Skeletal muscle cell (primary cell): ENCODE measurements around the gene ABCC6.
"Not testable (repeated sequence)": the region's sequence is repeated elsewhere in the genome, so short reads cannot be mapped to it uniquely, and the experiment has no call there.

Experiments used
- DNase-seq: peaks from one replicate; pipeline ENCODE4 v3.0.0-alpha.2; 2010; ENCODE audit warnings: low read depth
- H3K4me3 ChIP-seq: 2 replicates; pipeline ENCODE4 v1.5.1; 2011; ENCODE audit warnings: low read depth, mild to moderate bottlenecking, control low read depth, low read length, moderate library complexity

ABCC6 gene

DNA sequence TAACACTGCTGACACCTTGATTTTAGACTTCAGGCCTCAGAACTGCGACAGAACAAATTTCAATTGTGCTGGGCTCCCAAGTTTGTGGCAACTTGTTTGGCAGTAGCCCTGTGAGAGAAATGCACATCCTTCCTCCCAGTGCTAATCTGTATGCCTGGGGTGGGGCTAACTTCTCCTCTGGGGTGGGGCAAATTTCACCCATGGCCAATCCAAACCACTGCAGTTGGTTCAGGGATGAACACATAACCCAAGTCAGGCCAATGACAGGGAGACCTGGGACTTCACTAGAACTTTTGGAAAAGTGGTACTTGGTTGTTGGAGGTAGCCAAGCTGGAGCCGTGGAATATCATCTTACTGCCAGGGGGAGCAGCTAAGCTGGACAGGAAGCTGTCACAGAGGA, 56.3 kb downstream of the ABCC6 start:
- no peak overlapping the region for H3K4me3 ChIP-seq
- DNase-seq = no peak

DNA sequence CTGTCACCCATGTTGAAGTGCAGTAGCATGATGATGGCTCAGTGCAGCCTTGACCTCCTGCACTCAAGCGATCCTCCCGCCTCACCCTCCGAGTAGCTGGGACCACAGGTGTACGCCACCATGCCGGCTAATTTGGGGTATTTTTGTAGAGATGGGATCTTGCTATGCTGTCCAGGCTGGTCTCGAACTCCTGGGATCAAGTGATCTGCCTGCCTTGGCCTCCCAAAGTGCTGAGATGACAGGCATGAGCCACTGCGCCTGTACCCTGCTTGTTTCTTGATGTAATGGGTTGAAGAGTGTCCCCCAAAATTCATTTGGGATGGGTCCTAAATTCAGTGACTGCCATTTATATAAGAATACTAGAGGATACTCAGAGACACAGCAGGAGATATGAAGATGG, 57.2 kb downstream of the ABCC6 start:
- no peak overlapping the region for H3K4me3 ChIP-seq

DNA sequence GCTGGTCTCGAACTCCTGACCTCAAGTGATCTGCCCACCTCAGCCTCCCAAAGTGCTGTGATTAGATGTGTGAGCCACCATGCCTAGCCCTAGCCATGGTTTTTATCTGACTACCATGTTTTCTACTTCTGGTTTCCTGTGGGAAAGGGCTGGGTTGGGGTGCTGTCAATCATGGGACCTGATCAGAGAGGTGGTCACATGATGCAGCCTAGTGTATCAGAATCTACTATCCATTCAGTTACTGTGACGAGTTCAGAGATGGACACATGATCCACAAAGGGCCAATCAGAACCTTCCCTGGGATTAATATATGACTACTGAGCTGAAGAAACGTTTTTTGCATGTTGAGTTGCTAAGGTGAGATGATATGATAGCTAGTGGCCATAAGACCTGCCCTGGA, 59.1 kb downstream of the ABCC6 start:
- no peak for DNase-seq
- H3K4me3 ChIP-seq = no peak overlapping the region

More for the DNA sequence above, 57.2 kb downstream of the ABCC6 start:
- no peak for DNase-seq

DNA sequence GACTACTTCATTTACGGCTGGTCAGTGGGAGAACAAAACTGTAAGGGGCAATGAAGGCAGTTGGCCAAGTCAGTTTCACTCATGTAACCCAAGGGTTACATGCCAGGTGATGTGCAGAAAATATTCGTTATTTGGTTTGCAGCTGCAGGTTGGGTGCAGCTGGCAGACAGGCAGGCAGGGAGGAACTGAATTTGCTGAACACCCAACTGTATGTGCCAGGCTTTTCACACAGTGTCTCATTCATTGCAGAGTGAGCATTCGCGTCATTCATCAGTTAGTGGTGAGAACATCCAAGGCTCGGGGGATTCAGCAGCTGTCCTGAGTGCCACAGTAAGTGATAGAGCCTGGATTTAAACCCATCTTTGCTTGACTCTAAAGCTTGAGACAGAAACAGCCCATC, 59.7 kb downstream of the ABCC6 start:
- H3K4me3 ChIP-seq = no peak overlapping the region
- DNase-seq = no peak

DNA sequence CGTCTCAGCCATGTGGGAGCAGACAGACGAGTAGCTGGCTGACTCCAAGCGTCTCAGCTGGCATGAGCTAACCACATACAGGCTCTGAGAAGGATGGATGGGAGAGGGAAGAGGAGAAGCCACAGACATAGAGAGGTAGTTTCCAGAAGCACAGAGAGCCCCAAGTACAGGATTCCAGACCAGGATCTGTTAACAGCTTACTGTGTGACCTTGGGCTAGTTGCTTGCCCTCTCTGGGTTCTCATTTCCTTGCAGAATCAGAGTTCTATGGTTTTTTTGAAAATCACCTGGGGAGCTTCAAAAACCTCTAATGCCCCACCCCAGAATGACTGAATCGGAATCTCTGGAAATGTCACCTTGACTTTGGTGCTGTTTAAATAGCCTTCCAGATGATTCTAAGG, 60.2 kb downstream of the ABCC6 start:
- DNase-seq = no peak
- H3K4me3 ChIP-seq = no peak overlapping the region

DNA sequence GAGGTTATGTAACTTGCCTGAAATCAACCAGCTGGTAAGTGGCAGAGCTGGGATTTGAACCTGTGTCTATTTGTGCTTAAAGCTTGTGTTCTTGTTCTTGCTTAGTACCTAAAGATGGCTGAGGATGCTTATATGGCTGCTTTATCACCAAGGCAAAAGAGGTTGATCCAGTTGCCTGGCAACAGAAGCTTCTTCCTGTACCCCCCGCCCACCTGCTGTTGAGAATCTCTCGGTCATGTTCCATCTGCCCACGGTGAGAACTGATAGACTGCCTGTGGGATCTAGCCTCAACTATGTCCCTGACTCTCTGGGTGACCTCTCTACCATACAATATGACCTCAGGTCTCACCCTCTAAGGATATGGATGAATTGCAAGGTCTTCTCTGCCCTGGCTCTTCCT, 60.7 kb downstream of the ABCC6 start:
- no peak for DNase-seq
- H3K4me3 ChIP-seq = no peak overlapping the region

DNA sequence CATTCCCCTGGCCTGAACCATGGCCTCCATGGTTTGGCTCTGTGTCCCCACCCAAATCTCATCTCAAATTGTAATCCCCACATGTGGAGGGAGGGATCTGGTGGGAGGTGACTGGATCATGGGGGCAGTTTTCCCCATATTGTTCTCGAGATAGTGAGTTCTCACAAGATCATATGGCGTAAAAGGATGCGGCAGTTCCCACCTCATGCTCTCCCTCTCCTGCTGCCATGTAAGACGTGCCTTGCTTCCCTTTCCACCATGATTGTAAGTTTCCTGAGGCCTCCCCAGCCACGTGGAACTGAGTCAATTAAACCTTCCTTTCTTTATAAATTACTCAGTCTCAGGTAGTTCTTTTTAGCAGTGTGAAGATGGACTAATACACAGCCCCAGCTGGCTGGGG, 61.5 kb downstream of the ABCC6 start:
- H3K4me3 ChIP-seq, DNase-seq: not testable (repeated sequence)

DNA sequence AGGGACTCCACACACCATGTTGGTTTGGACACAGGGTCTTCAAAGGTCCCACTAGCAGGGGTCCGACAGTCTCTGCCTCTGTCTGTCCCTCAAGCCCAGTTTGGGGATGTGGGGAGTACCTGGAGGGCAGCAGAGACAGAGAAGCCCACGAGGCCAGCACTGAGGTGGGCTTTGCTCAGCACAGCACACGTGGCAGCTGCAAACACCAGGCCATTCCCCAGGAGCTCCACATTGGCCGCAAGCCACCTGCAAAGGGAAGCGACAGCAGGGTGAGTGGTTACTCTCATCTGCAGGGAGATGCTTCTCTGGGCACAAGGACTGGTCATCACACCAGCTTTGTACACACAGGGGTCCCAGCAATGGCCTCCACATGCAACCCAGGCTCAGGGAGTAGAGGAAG, 62.0 kb downstream of the ABCC6 start:
- no peak for DNase-seq
- no peak overlapping the region for H3K4me3 ChIP-seq

DNA sequence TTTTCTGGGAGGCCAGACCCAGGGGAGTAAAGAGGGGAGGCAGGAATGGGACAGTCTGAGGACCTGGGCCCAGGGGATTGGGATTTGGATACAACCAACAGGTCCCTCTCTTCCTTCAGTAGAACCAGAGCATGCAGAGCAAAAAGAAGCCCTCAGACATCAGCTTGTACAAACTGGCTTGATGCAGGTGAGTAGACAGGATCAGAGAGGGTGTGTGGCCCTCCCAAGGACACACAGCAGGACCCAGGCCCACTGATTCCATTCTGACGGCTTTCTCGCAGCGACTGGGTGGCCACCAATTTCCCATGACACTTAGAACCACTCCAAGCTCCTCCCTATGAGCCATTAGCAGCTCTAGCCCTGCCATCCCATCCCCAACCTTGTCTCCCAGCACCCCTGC, 63.6 kb downstream of the ABCC6 start:
- no peak overlapping the region for H3K4me3 ChIP-seq
- no peak for DNase-seq

DNA sequence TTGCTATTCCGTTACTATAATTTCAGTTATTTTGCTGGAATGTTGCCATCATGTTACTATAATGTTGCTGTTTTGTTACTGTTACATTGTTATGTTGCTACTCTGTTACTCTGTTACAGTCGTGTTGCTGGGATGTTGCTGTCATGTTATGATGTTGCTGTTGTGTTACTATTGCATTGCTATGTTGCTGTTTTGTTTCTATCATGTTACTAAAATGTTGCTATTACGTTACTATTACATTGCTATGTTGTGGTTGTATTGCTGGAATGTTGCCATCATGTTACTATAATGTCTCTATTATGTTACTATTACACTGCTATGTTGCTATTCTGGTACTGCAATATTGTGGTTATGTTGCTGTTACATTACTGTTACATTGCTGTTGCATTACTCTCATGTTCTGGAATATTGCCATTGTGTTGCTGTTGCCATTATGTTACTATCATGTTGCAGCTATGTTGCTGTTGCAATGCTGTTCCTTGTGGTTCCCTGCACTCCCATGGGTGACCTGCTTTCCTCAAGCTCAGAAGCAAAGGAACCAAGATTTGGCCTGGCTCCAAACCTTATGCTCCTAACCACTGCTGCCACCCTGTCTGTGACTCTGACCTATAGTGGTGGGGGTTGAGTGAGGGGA, 64.4 kb downstream of the ABCC6 start:
- H3K4me3 ChIP-seq = no peak overlapping the region
- no peak for DNase-seq

DNA sequence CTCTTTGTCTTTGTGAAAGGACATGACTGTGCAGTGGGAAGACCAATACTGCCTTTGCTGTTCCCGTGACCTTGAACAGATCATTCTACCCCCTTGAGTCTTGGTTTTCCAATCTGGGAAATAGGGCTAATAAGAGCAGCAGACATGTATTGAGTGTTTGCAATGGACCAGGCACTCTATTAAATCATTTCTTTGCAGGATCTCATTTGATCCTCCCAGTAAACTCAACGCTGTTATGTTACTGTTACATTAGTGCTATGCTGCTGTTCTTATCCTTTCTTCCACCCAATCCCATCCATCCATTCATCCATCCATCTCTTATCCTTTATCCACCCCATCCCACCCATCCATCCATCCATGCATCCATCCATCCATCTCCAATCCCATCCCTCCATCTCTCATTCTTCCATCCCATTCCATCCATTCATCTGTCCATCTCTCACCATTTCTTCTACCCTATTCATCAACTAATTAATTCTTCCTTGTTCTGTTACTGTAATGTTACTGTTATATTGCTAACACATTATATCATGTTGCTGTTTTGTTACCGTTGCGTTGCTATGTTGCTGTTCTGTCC, 65.1 kb downstream of the ABCC6 start:
- H3K4me3 ChIP-seq = no peak overlapping the region
- DNase-seq = no peak

DNA sequence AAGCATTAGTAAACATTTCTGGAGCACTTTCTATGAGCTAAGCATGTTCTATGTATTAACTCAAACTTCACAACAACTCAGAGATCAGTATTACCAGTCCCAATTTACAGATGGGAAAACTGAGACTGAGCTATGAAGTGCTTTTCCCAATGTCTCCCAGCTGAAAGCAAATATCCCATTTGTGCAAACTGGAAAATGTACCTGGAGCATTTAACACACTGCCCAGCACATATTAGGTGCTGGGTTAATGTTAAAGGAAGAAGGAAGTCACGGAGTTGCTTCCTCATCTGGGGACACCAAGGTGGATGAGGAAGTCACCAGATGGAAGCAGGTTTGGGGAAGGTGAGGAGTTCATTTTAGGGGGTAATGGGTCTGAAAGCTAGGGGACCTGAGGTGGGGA, 66.1 kb downstream of the ABCC6 start:
- no peak overlapping the region for H3K4me3 ChIP-seq
- no peak for DNase-seq

DNA sequence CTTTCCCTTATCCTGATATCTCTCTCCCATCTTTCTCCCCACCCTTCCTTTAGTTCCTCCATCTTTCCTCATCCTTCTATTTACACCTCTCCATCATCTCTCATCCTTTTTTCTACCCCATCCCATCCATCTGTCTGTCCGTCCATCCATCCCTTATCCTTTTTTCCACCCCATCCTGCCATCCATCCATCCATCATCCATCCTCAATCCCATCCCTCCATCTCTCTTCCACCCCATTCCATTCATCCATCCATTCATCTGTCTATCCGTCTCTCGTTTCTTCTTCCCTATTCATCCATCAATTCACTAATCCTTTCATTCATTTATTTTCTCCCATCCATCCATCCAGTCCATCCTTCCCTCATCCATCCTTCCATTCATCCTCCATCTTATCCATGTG, 68.1 kb downstream of the ABCC6 start:
- DNase-seq = no peak

DNA sequence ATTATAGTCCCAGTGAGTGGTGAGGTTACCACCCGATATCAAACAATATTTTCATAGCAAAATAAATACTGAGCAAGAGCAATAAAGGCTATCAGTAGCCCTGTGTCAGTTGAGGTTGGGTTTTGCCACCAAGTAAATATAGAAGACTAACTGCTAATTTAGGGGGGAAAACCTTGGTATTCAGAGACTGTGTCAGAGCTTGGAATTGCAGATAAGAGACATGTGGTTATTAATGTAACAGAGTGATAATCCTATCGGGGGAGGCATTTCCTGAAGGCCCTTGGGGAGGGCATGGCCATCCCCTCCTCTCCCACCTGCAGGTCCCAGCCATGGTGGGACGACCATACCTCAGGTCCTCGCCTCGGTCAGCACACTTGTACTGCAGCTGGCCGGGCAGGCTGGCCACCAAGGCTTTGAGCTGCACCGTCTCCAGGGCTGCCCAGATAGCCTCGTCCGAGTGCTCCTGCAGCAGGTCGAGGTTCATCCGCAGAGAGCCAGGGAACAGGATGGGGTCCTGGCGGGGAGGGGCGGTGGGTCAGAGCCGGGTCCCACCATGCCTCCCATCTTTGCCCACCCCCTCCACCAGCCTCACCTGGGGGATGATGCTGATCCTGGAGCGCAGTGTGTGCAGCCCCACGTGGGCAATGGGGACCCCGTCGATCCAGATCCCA, 68.9 kb downstream of the ABCC6 start:
- H3K4me3 ChIP-seq = no peak overlapping the region
- no peak for DNase-seq

More for the DNA sequence above, 68.1 kb downstream of the ABCC6 start:
- H3K4me3 ChIP-seq = no peak overlapping the region

DNA sequence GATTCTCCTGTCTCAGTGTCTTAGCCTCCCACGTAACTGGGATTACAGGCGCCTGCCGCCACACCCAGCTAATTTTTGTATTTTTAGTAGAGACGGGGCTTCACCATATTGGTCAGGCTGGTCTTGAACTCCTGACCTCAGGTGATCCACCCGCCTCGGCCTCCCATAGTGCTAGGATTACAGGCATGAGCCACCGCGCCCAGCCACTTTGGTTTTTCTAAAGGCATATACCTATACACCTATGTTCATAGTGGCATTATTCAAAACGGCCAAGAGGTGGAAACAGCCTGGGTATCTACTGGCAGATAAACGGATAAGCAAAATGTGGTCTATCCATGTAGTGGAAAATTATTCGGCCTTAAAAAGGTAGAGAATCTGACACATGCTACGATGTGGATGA, 70.3 kb downstream of the ABCC6 start:
- DNase-seq, H3K4me3 ChIP-seq: not testable (repeated sequence)

DNA sequence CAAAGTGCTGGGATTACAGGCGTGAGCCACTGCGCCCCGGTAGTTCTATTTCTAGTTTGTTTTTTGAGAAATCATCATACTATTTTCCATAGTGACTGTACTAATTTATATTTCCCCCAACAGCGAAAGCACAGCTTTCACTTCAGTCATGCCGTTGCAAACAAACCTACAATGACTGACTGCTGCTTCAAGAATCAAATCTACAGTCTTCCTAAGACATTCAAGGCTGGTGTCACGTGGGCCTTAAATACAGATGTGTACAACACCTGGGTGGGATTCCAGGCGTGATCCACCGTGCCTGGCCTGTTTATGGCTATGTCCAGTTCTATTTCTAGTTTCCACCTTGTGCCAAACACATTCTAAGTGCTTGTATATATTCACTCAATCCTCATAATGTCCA, 72.0 kb downstream of the ABCC6 start:
- no peak overlapping the region for H3K4me3 ChIP-seq
- no peak for DNase-seq

DNA sequence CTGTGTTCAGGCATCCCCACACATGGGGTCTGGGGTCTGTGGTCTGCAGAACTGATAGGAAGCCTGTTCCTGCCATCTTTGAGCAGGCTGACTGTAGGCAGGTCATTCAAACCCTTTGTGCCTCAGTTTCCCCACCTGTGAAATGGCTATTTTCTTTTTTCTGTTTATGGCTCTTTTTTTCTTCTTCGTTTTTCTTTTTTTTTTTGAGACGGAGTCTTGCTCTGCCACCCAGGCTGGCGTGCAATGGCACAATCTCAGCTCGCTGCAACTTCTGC, 72.5 kb downstream of the ABCC6 start:
- H3K4me3 ChIP-seq = no peak overlapping the region
- no peak for DNase-seq

DNA sequence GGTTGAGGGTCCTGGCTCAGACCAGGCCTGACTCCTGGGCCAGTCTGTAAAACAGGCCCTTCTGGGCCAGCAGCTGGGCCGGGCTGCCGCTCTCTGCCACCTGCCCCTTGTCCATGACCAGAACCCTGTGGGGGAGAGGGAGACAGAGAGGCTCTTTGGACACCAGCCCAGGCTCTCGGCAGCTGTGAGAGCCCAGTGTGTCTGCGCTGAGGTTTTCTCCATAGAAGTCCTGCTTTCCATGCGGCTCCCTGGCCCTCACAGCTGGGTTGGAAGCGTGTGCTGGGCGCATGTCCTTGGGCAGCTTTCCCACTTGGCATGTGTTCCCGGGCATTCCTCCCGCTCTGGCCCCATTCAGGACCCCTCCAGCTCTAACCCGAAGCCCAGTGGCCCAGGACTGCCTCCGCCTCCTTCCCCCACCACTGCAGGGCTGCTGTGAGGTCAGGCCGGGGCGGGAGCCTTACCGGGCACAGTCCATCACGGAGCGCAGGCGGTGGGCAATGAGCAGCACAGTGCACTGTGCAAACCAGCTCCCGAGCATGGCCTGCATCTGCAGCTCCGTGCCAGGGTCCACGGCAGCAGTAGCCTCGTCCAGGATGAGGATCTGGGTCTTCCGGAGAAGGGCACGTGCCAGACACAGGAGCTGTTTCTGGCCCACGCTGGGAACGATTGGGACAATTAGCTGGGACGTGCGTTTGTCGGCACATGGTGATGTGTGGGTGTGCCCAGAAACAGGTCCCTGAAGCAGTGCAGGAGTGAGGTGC, 73.0 kb downstream of the ABCC6 start:
- no peak overlapping the region for H3K4me3 ChIP-seq
- peak; percentile 60 for DNase-seq

DNA sequence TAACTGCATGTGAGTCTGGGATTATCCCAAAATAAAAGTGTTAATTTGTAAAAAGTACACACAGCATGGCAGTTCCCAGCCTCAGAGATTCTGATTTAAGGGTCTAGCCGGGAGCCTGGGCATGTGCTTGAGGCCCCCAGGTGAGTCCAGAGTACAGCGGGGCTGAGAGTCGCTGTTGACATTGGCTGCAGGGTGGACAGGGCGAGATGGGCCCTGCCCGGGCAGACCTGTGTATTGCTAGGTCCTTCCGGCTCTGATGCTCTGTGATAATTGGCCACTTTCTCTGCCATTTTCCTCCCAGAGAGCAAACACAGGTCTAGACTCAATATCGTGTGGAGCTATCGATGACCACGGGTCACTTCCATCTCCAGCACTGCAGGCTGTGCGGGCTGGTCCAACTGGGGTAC, 73.6 kb downstream of the ABCC6 start:
- DNase-seq = no peak
- no peak overlapping the region for H3K4me3 ChIP-seq

DNA sequence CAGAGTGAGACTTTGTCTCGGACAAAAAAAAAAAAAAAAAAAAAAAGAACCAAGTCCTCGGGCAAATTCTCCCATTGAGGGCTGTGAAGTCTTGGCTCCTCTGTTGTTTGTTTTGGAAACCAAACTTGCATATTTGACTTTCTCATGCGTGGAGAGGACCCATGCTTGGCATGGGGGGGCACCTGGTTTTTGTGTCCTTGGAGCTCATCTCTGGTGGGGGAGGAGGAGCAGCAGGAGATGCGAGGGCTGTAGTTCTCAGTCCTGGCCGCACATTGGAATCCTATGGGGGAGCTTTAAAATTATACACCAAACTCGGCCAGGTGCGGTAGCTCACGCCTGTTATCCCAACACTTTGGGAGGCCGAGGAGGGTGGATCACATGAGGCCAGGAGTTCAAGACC, 74.5 kb downstream of the ABCC6 start:
- no peak for DNase-seq
- H3K4me3 ChIP-seq = no peak overlapping the region
